IMR-90 (cell line): ENCODE data around the gene SRPK2. TPM values are rescaled to one million over a fixed set of nuclear protein-coding genes. Genes with fewer than 3 reads are reported as not detected.

ENCODE experiments used
- ATAC-seq: fragments of 200-7000 bp; cut with Tn5 transposase; 2 replicates; pipeline ENCODE4 v1.9.1; 2020; ENCODE audit warnings: low read depth, mild to moderate bottlenecking, moderate library complexity
- BruUV-seq: library from RNA; stranded (reverse); fragments of 400-500 nt; replicated peaks from 2 replicates; lab custom pipeline; 2021; lab: Mats Ljungman, UMichigan
- CTCF ChIA-PET: fragments of 300-600 bp; formaldehyde crosslinking; extraction: SDS; loops from one replicate; lab custom pipeline; 2021; ENCODE audit warnings: antibody characterized with exemption; lab: Yijun Ruan, JAX
- POLR2A ChIA-PET: fragments of 300-600 bp; sonication (Branson Sonifier 250); formaldehyde crosslinking; loops from one replicate; lab custom pipeline; 2022; ENCODE audit warnings: antibody characterized with exemption; ENCODE audit not compliant: unreplicated experiment; lab: Charles Lee
- DNase-seq: peaks from one replicate; pipeline ENCODE4 v3.0.0; 2013
- H2AFZ ChIP-seq: replicated peaks from 2 replicates; pipeline ENCODE3; 2013; ENCODE audit warnings: low read length, mild to moderate bottlenecking; ENCODE audit not compliant: poor library complexity
- H2AK5ac ChIP-seq: 2 replicates; pipeline ENCODE4 v1.6.1; 2013; ENCODE audit warnings: low read depth, low read length, inconsistent platforms
- H2AK9ac ChIP-seq: replicated peaks from 2 replicates; pipeline ENCODE3; 2013; ENCODE audit warnings: mild to moderate bottlenecking, low read depth, low read length, moderate library complexity; ENCODE audit not compliant: poor library complexity
- H2BK120ac ChIP-seq: 2 replicates; pipeline ENCODE4 v1.6.1; 2013; ENCODE audit warnings: low read depth, low read length, inconsistent platforms
- H2BK15ac ChIP-seq: 3 replicates; pipeline ENCODE4 v1.6.1; 2013; ENCODE audit warnings: low read depth, low read length, inconsistent platforms
- H2BK20ac ChIP-seq: 2 replicates; pipeline ENCODE4 v1.6.1; 2013; ENCODE audit warnings: low read depth, mild to moderate bottlenecking, inconsistent platforms, low read length, moderate library complexity
- H2BK5ac ChIP-seq: 2 replicates; pipeline ENCODE4 v1.6.1; 2013; ENCODE audit warnings: mild to moderate bottlenecking, low read depth, low read length, inconsistent platforms; ENCODE audit not compliant: poor library complexity, severe bottlenecking
- H3K14ac ChIP-seq: replicated peaks from 2 replicates; pipeline ENCODE4 v1.6.1; 2013; ENCODE audit warnings: low read depth, low read length, inconsistent platforms
- H3K18ac ChIP-seq: 2 replicates; pipeline ENCODE4 v1.6.1; 2013; ENCODE audit warnings: low read depth, low read length, control low read depth
- H3K23ac ChIP-seq: 2 replicates; pipeline ENCODE4 v1.6.1; 2013; ENCODE audit warnings: low read depth, low read length, inconsistent platforms
- H3K27ac ChIP-seq: 2 replicates; pipeline ENCODE4 v1.5.1; 2013; ENCODE audit warnings: mild to moderate bottlenecking, control low read depth, low read length; ENCODE audit not compliant: insufficient read depth
- H3K27me3 ChIP-seq: 2 replicates; pipeline ENCODE4 v1.6.1; 2013; ENCODE audit warnings: low read length; ENCODE audit not compliant: control insufficient read depth, insufficient read depth
- H3K36me3 ChIP-seq: 2 replicates; pipeline ENCODE4 v1.6.1; 2013; ENCODE audit warnings: low read length, mixed read lengths; ENCODE audit not compliant: control insufficient read depth, insufficient read depth
- H3K4ac ChIP-seq: 2 replicates; pipeline ENCODE4 v1.6.1; 2013; ENCODE audit warnings: low read depth, low read length, inconsistent platforms
- H3K4me1 ChIP-seq: 2 replicates; pipeline ENCODE4 v1.6.1; 2013; ENCODE audit warnings: low read length, mixed read lengths; ENCODE audit not compliant: control insufficient read depth, insufficient read depth
- H3K4me2 ChIP-seq: 2 replicates; pipeline ENCODE4 v1.6.1; 2013; ENCODE audit warnings: low read depth, mild to moderate bottlenecking, control low read depth, low read length, moderate library complexity
- H3K4me3 ChIP-seq: 2 replicates; pipeline ENCODE4 v1.5.1; 2013; ENCODE audit warnings: low read depth, mild to moderate bottlenecking, control low read depth, low read length, moderate library complexity; ENCODE audit not compliant: insufficient read depth
- H3K56ac ChIP-seq: 2 replicates; pipeline ENCODE4 v1.6.1; 2013; ENCODE audit warnings: low read length, inconsistent platforms; ENCODE audit not compliant: insufficient read depth; ENCODE audit errors: extremely low read depth
- H3K79me1 ChIP-seq, 2 experiments: 2 replicates each; pipeline ENCODE4 v1.6.1; 2013; ENCODE audit warnings: low read length in 2 of 2, inconsistent platforms in 1 of 2, low read depth in 1 of 2
- H3K9ac ChIP-seq: 2 replicates; pipeline ENCODE4 v1.6.1; 2013; ENCODE audit warnings: low read depth, low read length, control low read depth
- H3K9me1 ChIP-seq: 2 replicates; pipeline ENCODE4 v1.6.1; 2013; ENCODE audit warnings: low read length, inconsistent platforms; ENCODE audit not compliant: insufficient read depth
- H3K9me3 ChIP-seq: 2 replicates; pipeline ENCODE4 v1.6.1; 2013; ENCODE audit warnings: low read length; ENCODE audit not compliant: control insufficient read depth, insufficient read depth
- H4K20me1 ChIP-seq: 2 replicates; pipeline ENCODE4 v1.6.1; 2013; ENCODE audit warnings: low read length, inconsistent platforms; ENCODE audit not compliant: insufficient read depth
- H4K5ac ChIP-seq: 2 replicates; pipeline ENCODE4 v1.6.1; 2013; ENCODE audit warnings: mild to moderate bottlenecking, low read depth, low read length, control low read depth
- H4K8ac ChIP-seq, 2 experiments: 2 replicates each; pipeline ENCODE4 v1.6.1; 2013; ENCODE audit warnings: low read depth in 2 of 2, low read length in 2 of 2, control low read depth in 1 of 2, inconsistent platforms in 1 of 2
- H4K91ac ChIP-seq: 2 replicates; pipeline ENCODE4 v1.6.1; 2013; ENCODE audit warnings: low read depth, low read length, inconsistent platforms; ENCODE audit not compliant: insufficient read depth
- BHLHE40 ChIP-seq: fragments of 150-350 bp; IDR thresholded peaks from 2 replicates; pipeline ENCODE4 v1.6.1; 2016; ENCODE audit warnings: mild to moderate bottlenecking, low read depth, low read length
- CEBPB ChIP-seq: IDR thresholded peaks from 2 replicates; pipeline ENCODE4 v1.6.1; 2012; ENCODE audit warnings: low read depth, low read length, improper control_type of control experiment
- CTCF ChIP-seq: conservative IDR thresholded peaks from 2 replicates; pipeline ENCODE4 v1.5.1; 2012; ENCODE audit warnings: mild to moderate bottlenecking, low read depth, low read length, improper control_type of control experiment
- ELK1 ChIP-seq: fragments of 150-350 bp; IDR thresholded peaks from 2 replicates; pipeline ENCODE4 v1.6.1; 2016; ENCODE audit warnings: low read depth, mild to moderate bottlenecking, low read length, moderate library complexity, borderline replicate concordance
- FOS ChIP-seq: fragments of 150-350 bp; IDR thresholded peaks from 2 replicates; pipeline ENCODE4 v1.6.1; 2016; ENCODE audit warnings: low read depth, low read length
- MAFK ChIP-seq: IDR thresholded peaks from 2 replicates; pipeline ENCODE4 v1.6.1; 2012; ENCODE audit warnings: low read depth, low read length, improper control_type of control experiment
- MAZ ChIP-seq: IDR thresholded peaks from 2 replicates; pipeline ENCODE4 v1.6.1; 2012; ENCODE audit warnings: low read depth, mild to moderate bottlenecking, low read length, improper control_type of control experiment, moderate library complexity, borderline replicate concordance
- MXI1 ChIP-seq: IDR thresholded peaks from 2 replicates; pipeline ENCODE4 v1.6.1; 2012; ENCODE audit warnings: low read depth, mild to moderate bottlenecking, low read length, moderate library complexity, borderline replicate concordance
- NFE2L2 ChIP-seq: fragments of 150-350 bp; IDR thresholded peaks from 2 replicates; pipeline ENCODE4 v1.6.1; 2016; ENCODE audit warnings: low read depth, mild to moderate bottlenecking, low read length
- POLR2A ChIP-seq: IDR thresholded peaks from 2 replicates; pipeline ENCODE4 v1.6.1; 2012; ENCODE audit warnings: mild to moderate bottlenecking, low read depth, low read length
- RAD21 ChIP-seq: IDR thresholded peaks from 2 replicates; pipeline ENCODE4 v1.6.1; 2012; ENCODE audit warnings: low read length, improper control_type of control experiment
- RCOR1 ChIP-seq: IDR thresholded peaks from 2 replicates; pipeline ENCODE4 v1.6.1; 2012; ENCODE audit warnings: mild to moderate bottlenecking, low read length, improper control_type of control experiment; ENCODE audit not compliant: insufficient replicate concordance
- RFX5 ChIP-seq: IDR thresholded peaks from 2 replicates; pipeline ENCODE4 v1.8.0; 2012; ENCODE audit warnings: low read depth, mild to moderate bottlenecking, low read length, moderate library complexity
- SMC3 ChIP-seq: fragments of 150-350 bp; IDR thresholded peaks from 2 replicates; pipeline ENCODE4 v1.6.1; 2016; ENCODE audit warnings: low read depth, mild to moderate bottlenecking, antibody characterized with exemption, low read length, moderate library complexity
- USF2 ChIP-seq: fragments of 150-350 bp; IDR thresholded peaks from 2 replicates; pipeline ENCODE4 v1.6.1; 2017; ENCODE audit warnings: mild to moderate bottlenecking, antibody characterized with exemption, low read length, low read depth
- WGBS, 2 experiments: methylation state at CpG; one replicate each; pipeline versions ENCODE4 v1.1.5 to v1.1.7; 2013; ENCODE audit warnings: missing lambda C conversion rate in 2 of 2; ENCODE audit not compliant: insufficient read length in 1 of 2; ENCODE audit errors: extremely low coverage in 2 of 2; 5-methylcytosine and 5-hydroxymethylcytosine counted together
- dilution Hi-C: fragments of 300-500 bp; cut with HindIII; formaldehyde crosslinking; loops from one replicate; pipeline ENCODE4 v1.14.3; 2018; ENCODE audit warnings: low sequenced_read_pairs; ENCODE audit not compliant: unreplicated experiment
- in situ Hi-C: fragments of 300-500 bp; cut with MboI; formaldehyde crosslinking; loops from 3 replicates; pipeline ENCODE4 v1.14.3; 2019; ENCODE audit warnings: low sequenced_read_pairs, inconsistent platforms, mixed read lengths
- intact Hi-C: fragments of 100-400 bp; cut with micrococcal nuclease; formaldehyde crosslinking; loops from 2 replicates; pipeline ENCODE4 v1.10.0; 2022
- polyA plus RNA-seq, 3 experiments: library from polyadenylated mRNA; depleted of rRNA; stranded (reverse); fragments of >200 nt; gene quantifications; 2 replicates each; pipeline ENCODE4 v1.2.3, GENCODE V29; 2012; ENCODE audit warnings: low replicate concordance in 1 of 3
- total RNA-seq: library from RNA; depleted of rRNA; stranded (reverse); fragments of >200 nt; gene quantifications from 2 replicates; pipeline ENCODE4 v1.2.3, GENCODE V29; 2012

Gene SRPK2
- total and polyA plus RNA-seq, 2 of the 4 experiments (the other 2 are of a cell fraction) = 13.2 to 33.0 TPM

DNA sequence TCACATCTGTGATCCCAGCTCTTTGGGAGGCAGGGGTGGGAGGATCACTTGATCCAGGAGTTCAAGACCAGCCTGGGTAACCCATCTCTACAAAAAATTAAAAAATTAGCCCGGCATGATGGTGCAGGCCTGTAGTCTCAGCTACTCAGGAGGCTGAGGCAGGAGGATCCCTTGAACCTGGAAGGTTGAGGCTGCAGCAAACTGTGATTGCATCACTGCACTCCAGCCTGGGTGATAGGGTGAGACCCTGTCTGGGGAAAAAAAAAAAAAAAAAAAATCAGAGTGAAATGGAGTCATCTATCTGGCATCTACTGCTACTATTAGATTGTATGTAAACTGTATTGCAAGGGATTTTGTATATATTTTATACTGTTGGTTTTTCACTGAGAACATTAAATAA, 315.6 kb downstream of the SRPK2 start:
- TF ChIP-seq CEBPB (no peak), POLR2A (no peak), RFX5 (no peak), ELK1 (no peak), FOS (no peak), MAFK (no peak), BHLHE40 (no peak), NFE2L2 (no peak), CTCF (no peak), SMC3 (no peak), RCOR1 (no peak), MXI1 (no peak), RAD21 (no peak), USF2 (no peak), MAZ (no peak)
- no peak for DNase-seq
- dilution Hi-C loops = no loop called here
- Histone ChIP-seq H2AK5ac (no peak overlapping the region), H3K9me3 (no peaks in the 10 kb centered on the region), H2BK15ac (no peak overlapping the region), H3K79me1 (peaks cover 15 to 47% of the 10 kb centered on the region in 2 experiments; a peak in 3 of 4 replicates), H4K20me1 (peaks cover 10% of the 10 kb centered on the region; the same call in 1 of the 2 replicates), H3K9ac (no peak overlapping the region), H3K23ac (no peak overlapping the region), H4K91ac (no peak overlapping the region), H2BK120ac (no peak overlapping the region), H3K4ac (no peak overlapping the region), H2BK20ac (no peak overlapping the region), H3K9me1 (peaks cover 7% of the 10 kb centered on the region), H2AFZ (no peak overlapping the region), H2AK9ac (no peak overlapping the region), H3K56ac (no peak overlapping the region), H3K36me3 (peaks cover 37% of the 10 kb centered on the region), H3K27ac (no peak overlapping the region), H3K18ac (no peak overlapping the region), H3K14ac (no peak overlapping the region), H3K4me3 (no peak overlapping the region), H3K4me1 (no peaks in the 10 kb centered on the region), H3K4me2 (no peak overlapping the region), H3K27me3 (no peaks in the 10 kb centered on the region), H2BK5ac (no peak overlapping the region), H4K5ac (no peak overlapping the region), H4K8ac (no peak overlapping the region)
- intact Hi-C loops = no loop called here
- WGBS, 2 experiments = no CpG with 5 or more reads among the region's 1 CpG
- POLR2A ChIA-PET = no interaction called here
- no peak for ATAC-seq
- CTCF ChIA-PET = no interaction called here
- BruUV-seq = no TSS peak
- in situ Hi-C loops = no loop called here
